ENCODE measurements around the gene TBC1D32. TPM values are rescaled to one million over a fixed set of nuclear protein-coding genes. Genes with fewer than 3 reads are reported as not detected.

The TBC1D32 gene
- polyA plus RNA-seq, 1 donor (not counting 4 experiments of a cell fraction or from before 2014, with no cell fraction given) = 6.7 TPM

- no peak for FAIRE-seq
- no peaks in the 10 kb centered on the region for H4K20me1 ChIP-seq (ENCODE audit: control insufficient read depth, extremely low read depth, insufficient read depth, low read length)
- DNase-seq (ENCODE audit: low read depth, low spot score) = no peak
Observed at GRCh38 chr6:121067381-121067780, 266.9 kb downstream of the TBC1D32 start.

GRCh38 chr6:121064345-121064744 is 269.9 kb downstream of the TBC1D32 start:
- DNase-seq (ENCODE audit: low read depth, low spot score) = no peak
- Histone ChIP-seq H2AFZ (ENCODE audit: control insufficient read depth, low read length) (no peak overlapping the region), H3K27ac (ENCODE audit: control insufficient read depth, insufficient read depth, low read length) (no peak overlapping the region), H3K9me3 (ENCODE audit: control insufficient read depth, low read depth, low read length) (peaks cover 2% of the 10 kb centered on the region), H3K9me1 (ENCODE audit: control insufficient read depth, extremely low read depth, insufficient read depth, low read length) (no peaks in the 10 kb centered on the region), H3K4me3 (ENCODE audit: control insufficient read depth in 2 of 3, extremely low read depth in 1 of 3, insufficient read depth in 2 of 3, low read depth in 1 of 3, low read length in 3 of 3) (no peak overlapping the region), H3K36me3 (ENCODE audit: control insufficient read depth in 2 of 2, extremely low read depth in 1 of 2, insufficient read depth in 2 of 2, low read length in 2 of 2) (no peaks in the 10 kb centered on the region), H3K4me2 (ENCODE audit: control insufficient read depth, extremely low read depth, insufficient read depth, low read depth, low read length) (no peak overlapping the region), H3K79me2 (ENCODE audit: control insufficient read depth, insufficient read depth, low read length) (no peaks in the 10 kb centered on the region), H3K9ac (ENCODE audit: control insufficient read depth, extremely low read depth, insufficient read depth, low read length) (no peak overlapping the region), H4K20me1 (ENCODE audit: control insufficient read depth, extremely low read depth, insufficient read depth, low read length) (no peaks in the 10 kb centered on the region), H3K27me3 (ENCODE audit: control insufficient read depth, extremely low read depth, insufficient read depth, low read length) (no peaks in the 10 kb centered on the region), H3K4me1 (ENCODE audit: control insufficient read depth, extremely low read depth, insufficient read depth, low read length) (no peaks in the 10 kb centered on the region)
- dilution Hi-C loops (cut with MboI; ENCODE audit: extremely low pct_ligation_motif_present, low sequenced_read_pairs) = no loop called here
- FAIRE-seq = no peak
- TF ChIP-seq EZH2 (IDR thresholded peaks at IDR 0.05; ENCODE audit: low read length) (no peak), CTCF (optimal IDR thresholded peaks at IDR 0.05 in 1 of 3, IDR thresholded peaks at IDR 0.05 in 1 of 3, conservative IDR thresholded peaks at IDR 0.05 in 1 of 3; ENCODE audit: extremely low read depth in 1 of 3, insufficient read depth in 2 of 3, low read length in 3 of 3) (no peak)

More at GRCh38 chr6:121067381-121067780, 266.9 kb downstream of the TBC1D32 start:
- Histone ChIP-seq H3K4me1 (ENCODE audit: control insufficient read depth, extremely low read depth, insufficient read depth, low read length) (no peaks in the 10 kb centered on the region), H3K9me3 (ENCODE audit: control insufficient read depth, low read depth, low read length) (peaks cover 2% of the 10 kb centered on the region), H3K4me2 (ENCODE audit: control insufficient read depth, extremely low read depth, insufficient read depth, low read depth, low read length) (no peak overlapping the region), H3K36me3 (ENCODE audit: control insufficient read depth in 2 of 2, extremely low read depth in 1 of 2, insufficient read depth in 2 of 2, low read length in 2 of 2) (no peaks in the 10 kb centered on the region), H3K27ac (ENCODE audit: control insufficient read depth, insufficient read depth, low read length) (no peak overlapping the region), H3K9ac (ENCODE audit: control insufficient read depth, extremely low read depth, insufficient read depth, low read length) (no peak overlapping the region), H3K4me3 (ENCODE audit: control insufficient read depth in 2 of 3, extremely low read depth in 1 of 3, insufficient read depth in 2 of 3, low read depth in 1 of 3, low read length in 3 of 3) (no peak overlapping the region), H3K9me1 (ENCODE audit: control insufficient read depth, extremely low read depth, insufficient read depth, low read length) (no peaks in the 10 kb centered on the region), H2AFZ (ENCODE audit: control insufficient read depth, low read length) (no peak overlapping the region), H3K27me3 (ENCODE audit: control insufficient read depth, extremely low read depth, insufficient read depth, low read length) (no peaks in the 10 kb centered on the region), H3K79me2 (ENCODE audit: control insufficient read depth, insufficient read depth, low read length) (no peaks in the 10 kb centered on the region)
- no peak for TF ChIP-seq CTCF (optimal IDR thresholded peaks at IDR 0.05 in 1 of 3, IDR thresholded peaks at IDR 0.05 in 1 of 3, conservative IDR thresholded peaks at IDR 0.05 in 1 of 3; ENCODE audit: extremely low read depth in 1 of 3, insufficient read depth in 2 of 3, low read length in 3 of 3)
- no peak for TF ChIP-seq EZH2 (IDR thresholded peaks at IDR 0.05; ENCODE audit: low read length)
- dilution Hi-C loops (cut with MboI; ENCODE audit: extremely low pct_ligation_motif_present, low sequenced_read_pairs) = no loop called here
